Transverse colon (tissue), 4 donors: Measurements from ENCODE around the gene DENND2D.

Source experiments
- CTCF ChIP-seq, 5 experiments: fragments of 200-600 bp in 3 of 5; fragments of 450-650 bp in 2 of 5; sonication (generic) in 3 of 5; IDR thresholded peaks; 1 replicate in 2 of 5; 2 replicates in 3 of 5; pipeline ENCODE4 v1.5.1; 2016 to 2017; ENCODE audit warnings: antibody characterized with exemption in 5 of 5, inconsistent platforms in 3 of 5, mild to moderate bottlenecking in 2 of 5, moderate library complexity in 1 of 5
- POLR2AphosphoS5 ChIP-seq, 3 donors: sonication (generic); formaldehyde crosslinking; IDR thresholded peaks; one replicate each; pipeline ENCODE4 v1.6.1; 2016; ENCODE audit warnings: antibody characterized with exemption in 3 of 3

GRCh38 chr1:111139324-111139955, 61.0 kb downstream of the DENND2D start:
- no peak for TF ChIP-seq CTCF (IDR thresholded peaks at IDR 0.05)
- TF ChIP-seq POLR2AphosphoS5 (IDR thresholded peaks at IDR 0.05) = no peak
